Heart left ventricle (tissue), 16 donors: ENCODE data around the gene NIFK. TPM values are rescaled to one million over a fixed set of nuclear protein-coding genes. Genes with fewer than 3 reads are reported as not detected.

Experiments
- ATAC-seq, 4 donors: fragments of 200-7000 bp; cut with Tn5 transposase; one replicate each; pipeline ENCODE4 v1.9.1; 2020 to 2022; ENCODE audit warnings: moderate library complexity in 4 of 4, mild to moderate bottlenecking in 3 of 4, moderate number of reproducible peaks in 1 of 4
- DNase-seq, 5 donors: peaks; one replicate each; pipeline ENCODE4 v3.0.0-alpha.2; 2020
- H3K27ac ChIP-seq, 12 donors: fragments of 200-600 bp; sonication (generic) in 4 of 12; one replicate each; pipeline versions ENCODE4 v1.5.0 to v1.8.0; 2016 to 2022; ENCODE audit warnings: mild to moderate bottlenecking in 2 of 12
- H3K27me3 ChIP-seq, 9 donors: fragments of 200-600 bp; sonication (generic) in 2 of 9; one replicate each; pipeline versions ENCODE4 v1.5.1 to v1.8.0; 2016 to 2022; ENCODE audit warnings: mild to moderate bottlenecking in 3 of 9
- H3K36me3 ChIP-seq, 9 donors: fragments of 200-600 bp; sonication (generic) in 2 of 9; one replicate each; pipeline versions ENCODE4 v1.5.0 to v1.8.0; 2018 to 2022; ENCODE audit warnings: mild to moderate bottlenecking in 2 of 9
- H3K4me1 ChIP-seq, 12 donors: fragments of 200-600 bp; sonication (generic) in 4 of 12; one replicate each; pipeline versions ENCODE4 v1.5.0 to v1.8.0; 2016 to 2022; ENCODE audit warnings: mild to moderate bottlenecking in 3 of 12
- H3K4me3 ChIP-seq, 12 donors: fragments of 200-600 bp; sonication (generic) in 4 of 12; one replicate each; pipeline versions ENCODE4 v1.5.0 to v1.8.0; 2017 to 2022; ENCODE audit warnings: mild to moderate bottlenecking in 9 of 12, moderate library complexity in 4 of 12
- H3K9me3 ChIP-seq, 12 donors: fragments of 200-600 bp; sonication (generic) in 4 of 12; one replicate each; pipeline versions ENCODE4 v1.5.0 to v1.8.0; 2016 to 2022; ENCODE audit warnings: mild to moderate bottlenecking in 1 of 12
- POLR2A ChIP-seq, 2 donors: fragments of 450-650 bp; IDR thresholded peaks; one replicate each; pipeline ENCODE4 v1.6.1; 2017; ENCODE audit warnings: antibody characterized with exemption in 2 of 2, mild to moderate bottlenecking in 2 of 2, moderate library complexity in 2 of 2
- WGBS, 4 donors: extraction: QIAGEN DNeasy Blood & Tissue Kit in 2 of 4; methylation state at CpG; one replicate each; pipeline versions ENCODE4 v1.1.5 to v1.1.7; 2013 to 2018; 5-methylcytosine and 5-hydroxymethylcytosine counted together
- intact Hi-C, 10 donors: fragments of 100-400 bp; cut with DNase I; formaldehyde crosslinking; loops; one replicate each; pipeline versions ENCODE4 v1.11.1 to v1.14.2; 2022
- polyA plus RNA-seq, 2 donors: library from polyadenylated mRNA; stranded (reverse); fragments of 200-250 nt; gene quantifications; one replicate each; pipeline ENCODE4 v1.2.3, GENCODE V29; 2013
- total RNA-seq, 9 donors: library from RNA; depleted of rRNA in 2 of 9; stranded (reverse); fragments of >200 nt in 2 of 9; fragmentation: NEBNext Ultra II Directional in 3 of 9; extraction: Animal tissue kit (Norgen Biotek cat#: 25700) in 3 of 9; gene quantifications; one replicate each; pipeline versions ENCODE4 v1.1.0 to v1.2.4, GENCODE V29; 2016 to 2023
- TF ChIP-seq, protein P1 (sequence below), 12 donors: fragments of 200-600 bp; sonication (generic) in 4 of 12; IDR thresholded peaks; one replicate each; pipeline versions ENCODE4 v1.5.0 to v1.8.0; 2018 to 2022; ENCODE audit warnings: antibody characterized with exemption in 12 of 12, mild to moderate bottlenecking in 5 of 12
- donor health status: ischemic (EF 13 %, LVEDD 7.1; RV severe dilation, severe dysfunction).
- donor health status: healthy with polysubstance abuse.
- donor health status: DM: no; HTN: yes; CAD: no.
- donor health status: DM: no; HTN: no; CAD: no.
- donor health status: ischemic (EF 25% LVEDD 6.9; RV normal size, moderate dysfunction).
- donor health status: ischemic (EF 25% LVEDD 5.7; RV mildly dilated, moderate dysfunction).
- donor health status: healthy.
- donor health status: DM: yes; HTN: yes; CAD: no.
- donor health status: ischemic (EF 35%, LVEDD 5.7; RV mildly dilated, moderate dysfunction).
- donor health status: nonischemic (EF 11% LVEDD 7.7; RV severe dilation, severe dysfunction).
- donor health status: DM: yes; HTN: yes; CAD: no.
- donor health status: PGD.
- donor health status: ischemic (EF 29% LVEDD 5.4; RV normal size, mild dysfunction).
- donor health status: nonischemic (EF 23%, LVEDD 6.1; RV moderate dilation, normal function).

NIFK gene
- total and polyA plus RNA-seq, 11 donors = 19.1 to 41.3 (median 28.8) TPM

GRCh38 chr2:121777699-121778058 is 41.0 kb upstream of the NIFK start:
- no peaks in the 10 kb centered on the region for H3K4me1 ChIP-seq
- no peaks in the 10 kb centered on the region for H3K36me3 ChIP-seq
- H3K4me3 ChIP-seq = no peak overlapping the region
- TF ChIP-seq POLR2A (IDR thresholded peaks at IDR 0.05) = no peak
- TF ChIP-seq, protein P1, sequence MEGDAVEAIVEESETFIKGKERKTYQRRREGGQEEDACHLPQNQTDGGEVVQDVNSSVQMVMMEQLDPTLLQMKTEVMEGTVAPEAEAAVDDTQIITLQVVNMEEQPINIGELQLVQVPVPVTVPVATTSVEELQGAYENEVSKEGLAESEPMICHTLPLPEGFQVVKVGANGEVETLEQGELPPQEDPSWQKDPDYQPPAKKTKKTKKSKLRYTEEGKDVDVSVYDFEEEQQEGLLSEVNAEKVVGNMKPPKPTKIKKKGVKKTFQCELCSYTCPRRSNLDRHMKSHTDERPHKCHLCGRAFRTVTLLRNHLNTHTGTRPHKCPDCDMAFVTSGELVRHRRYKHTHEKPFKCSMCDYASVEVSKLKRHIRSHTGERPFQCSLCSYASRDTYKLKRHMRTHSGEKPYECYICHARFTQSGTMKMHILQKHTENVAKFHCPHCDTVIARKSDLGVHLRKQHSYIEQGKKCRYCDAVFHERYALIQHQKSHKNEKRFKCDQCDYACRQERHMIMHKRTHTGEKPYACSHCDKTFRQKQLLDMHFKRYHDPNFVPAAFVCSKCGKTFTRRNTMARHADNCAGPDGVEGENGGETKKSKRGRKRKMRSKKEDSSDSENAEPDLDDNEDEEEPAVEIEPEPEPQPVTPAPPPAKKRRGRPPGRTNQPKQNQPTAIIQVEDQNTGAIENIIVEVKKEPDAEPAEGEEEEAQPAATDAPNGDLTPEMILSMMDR (IDR thresholded peaks at IDR 0.05) = no peak
- no peaks in the 10 kb centered on the region for H3K27me3 ChIP-seq
- intact Hi-C loops = no loop called here
- ATAC-seq (no peak), DNase-seq (no peak)
- no peak overlapping the region for H3K27ac ChIP-seq
- no peaks in the 10 kb centered on the region for H3K9me3 ChIP-seq
- 96 to 100% (median 98%) methylated on average over 1 of the region's 1 CpG for WGBS, 4 donors

- Histone ChIP-seq H3K4me1 (peaks cover 0 to under 1% (median 0%) of the 10 kb centered on the region in 12 donors), H3K27ac (no peak overlapping the region), H3K27me3 (no peaks in the 10 kb centered on the region), H3K36me3 (no peaks in the 10 kb centered on the region), H3K9me3 (no peaks in the 10 kb centered on the region), H3K4me3 (no peak overlapping the region)
- DNase-seq = no peak
- intact Hi-C loops = no loop called here
- ATAC-seq = no peak
- TF ChIP-seq, protein P1 (IDR thresholded peaks at IDR 0.05) = no peak
- TF ChIP-seq POLR2A (IDR thresholded peaks at IDR 0.05) = no peak
- whole genome bisulfite sequencing, 4 donors = 61 to 66% (median 62%) methylated on average over 12 of the region's 12 CpGs
These were observed 40.4 kb upstream of the NIFK start for GRCh38 chr2:121776885-121777698.

- Histone ChIP-seq H3K4me3 (no peak overlapping the region), H3K27ac (no peak overlapping the region), H3K9me3 (no peaks in the 10 kb centered on the region), H3K36me3 (no peaks in the 10 kb centered on the region), H3K27me3 (no peaks in the 10 kb centered on the region), H3K4me1 (peaks cover 0 to 3% (median 0%) of the 10 kb centered on the region in 12 donors)
- intact Hi-C loops = no loop called here
- WGBS, 4 donors = 82 to 87% (median 85%) methylated on average over 3 of the region's 3 CpGs
- no peak for DNase-seq
- TF ChIP-seq POLR2A (IDR thresholded peaks at IDR 0.05) = no peak
- TF ChIP-seq, protein P1 (IDR thresholded peaks at IDR 0.05) = no peak
- no peak for ATAC-seq
These were observed 39.7 kb upstream of the NIFK start for GRCh38 chr2:121776361-121776760.

DNA sequence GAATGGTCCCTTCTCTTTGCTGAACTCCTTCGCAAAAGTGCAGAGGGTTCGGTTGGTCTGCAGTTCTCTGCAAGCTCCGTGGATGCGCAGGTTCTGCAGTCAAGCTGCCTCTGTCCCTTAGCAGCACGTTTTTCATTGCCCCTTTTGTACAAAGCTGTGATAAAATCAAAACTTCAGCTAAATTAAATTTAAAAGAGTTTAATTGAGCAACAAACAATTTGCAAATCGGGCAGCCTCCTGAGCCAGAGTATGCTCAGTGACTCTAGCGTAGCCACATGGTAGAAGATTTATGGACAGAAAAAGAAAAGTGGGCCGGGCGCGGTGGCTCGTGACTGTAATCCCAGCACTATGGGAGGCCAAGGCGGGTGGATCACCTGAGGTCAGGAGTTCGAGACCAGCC is 37.6 kb upstream of the NIFK start:
- H3K27ac ChIP-seq = no peak overlapping the region
- H3K4me1 ChIP-seq = peaks cover 0 to 3% (median 0%) of the 10 kb centered on the region in 12 donors
- WGBS, 4 donors = 92 to 95% (median 93%) methylated on average over 13 of the region's 13 CpGs
- H3K4me3 ChIP-seq = no peak overlapping the region
- peaks cover 0 to 14% (median 3%) of the 10 kb centered on the region in 9 donors for H3K36me3 ChIP-seq
- DNase-seq (no peak), ATAC-seq (no peak)
- H3K27me3 ChIP-seq = no peaks in the 10 kb centered on the region
- intact Hi-C loops = no loop called here
- no peaks in the 10 kb centered on the region for H3K9me3 ChIP-seq
- TF ChIP-seq POLR2A (IDR thresholded peaks at IDR 0.05) = no peak
- TF ChIP-seq, protein P1 (IDR thresholded peaks at IDR 0.05) = no peak
